Gastroesophageal sphincter (tissue), 4 donors: Measurements from ENCODE around the gene LPO. TPM values are rescaled to one million over a fixed set of nuclear protein-coding genes. Genes with fewer than 3 reads are reported as not detected.

Experiments
- ATAC-seq: fragments of 150-250 bp; one replicate; pipeline ENCODE4 v1.9.1; 2016; ENCODE audit warnings: mild to moderate bottlenecking, moderate library complexity
- H3K27ac ChIP-seq, 4 donors: fragments of 200-600 bp; sonication (generic) in 3 of 4; 1 replicate in 3 of 4; 2 replicates in 1 of 4; pipeline ENCODE4 v1.5.1; 2016 to 2019
- H3K27me3 ChIP-seq: fragments of 200-600 bp; sonication (generic); one replicate; pipeline ENCODE4 v1.5.1; 2019
- H3K36me3 ChIP-seq, 2 donors: fragments of 200-600 bp; sonication (generic); one replicate each; pipeline ENCODE4 v1.5.1; 2019; ENCODE audit warnings: control low read depth in 1 of 2
- H3K4me1 ChIP-seq, 3 donors: fragments of 200-600 bp; sonication (generic); 1 replicate in 2 of 3; 2 replicates in 1 of 3; pipeline ENCODE4 v1.5.1; 2016 to 2019; ENCODE audit warnings: control low read depth in 2 of 3
- H3K4me3 ChIP-seq, 2 donors: fragments of 200-600 bp; sonication (generic); one replicate each; pipeline ENCODE4 v1.5.1; 2019; ENCODE audit warnings: mild to moderate bottlenecking in 1 of 2, moderate library complexity in 1 of 2
- H3K9me3 ChIP-seq, 3 donors: fragments of 200-600 bp; sonication (generic); one replicate each; pipeline ENCODE4 v1.5.1; 2017 to 2019; ENCODE audit warnings: control low read depth in 2 of 3
- CTCF ChIP-seq, 4 experiments: fragments of 200-600 bp in 2 of 4; fragments of 450-650 bp in 2 of 4; sonication (generic) in 1 of 4; IDR thresholded peaks; one replicate each; pipeline ENCODE4 v1.5.1; 2017 to 2019; ENCODE audit warnings: antibody characterized with exemption in 4 of 4, mild to moderate bottlenecking in 2 of 4, moderate library complexity in 2 of 4
- EP300 ChIP-seq: sonication (generic); formaldehyde crosslinking; IDR thresholded peaks from one replicate; pipeline ENCODE4 v1.6.1; 2017; ENCODE audit warnings: antibody characterized with exemption, mild to moderate bottlenecking
- POLR2A ChIP-seq, 2 donors: fragments of 450-650 bp; IDR thresholded peaks; one replicate each; pipeline ENCODE4 v1.6.1; 2017; ENCODE audit warnings: antibody characterized with exemption in 2 of 2, mild to moderate bottlenecking in 2 of 2, moderate library complexity in 1 of 2
- POLR2AphosphoS5 ChIP-seq: sonication (generic); formaldehyde crosslinking; IDR thresholded peaks from one replicate; pipeline ENCODE4 v1.6.1; 2017; ENCODE audit warnings: antibody characterized with exemption
- whole genome bisulfite sequencing, 2 donors: methylation state at CpG; one replicate each; pipeline ENCODE4 v1.1.5; 2018; ENCODE audit warnings: low coverage in 1 of 2; 5-methylcytosine and 5-hydroxymethylcytosine counted together
- total RNA-seq, 4 donors: library from RNA; depleted of rRNA; stranded (reverse); fragments of >200 nt; gene quantifications; one replicate each; pipeline ENCODE4 v1.1.0, GENCODE V29; 2016

The LPO gene
- total RNA-seq, 4 donors from 2014 or later: 0.15 to 0.77 TPM; not detected in 2

- no peak overlapping the region for H3K4me3 ChIP-seq
- 83% methylated on average over 2 of the region's 3 CpGs; no CpG with 5 or more reads in 1 of the 2 donors for WGBS, 2 donors
- ATAC-seq: no peak
Measured at GRCh38 chr17:58227733-58228132, 10.7 kb upstream of the LPO start.

GRCh38 chr17:58228679-58229078 is 9.7 kb upstream of the LPO start:
- Histone ChIP-seq H3K36me3 (no peaks in the 10 kb centered on the region), H3K27ac (no peak overlapping the region), H3K4me3 (no peak overlapping the region), H3K9me3 (no peaks in the 10 kb centered on the region), H3K4me1 (no peaks in the 10 kb centered on the region), H3K27me3 (peaks cover 67% of the 10 kb centered on the region)
- ATAC-seq: no peak
- 23 to 50% methylated on average over 1 to 2 of the region's 3 CpGs for WGBS, 2 donors
- TF ChIP-seq EP300: no peak
- TF ChIP-seq POLR2A (IDR thresholded peaks at IDR 0.05): no peak
- no peak for TF ChIP-seq CTCF (IDR thresholded peaks at IDR 0.05)
- TF ChIP-seq POLR2AphosphoS5: no peak

More at GRCh38 chr17:58227733-58228132, 10.7 kb upstream of the LPO start:
- no peaks in the 10 kb centered on the region for H3K4me1 ChIP-seq
- H3K27ac ChIP-seq: no peak overlapping the region
- no peaks in the 10 kb centered on the region for H3K36me3 ChIP-seq
- H3K9me3 ChIP-seq: no peaks in the 10 kb centered on the region
- peaks cover 60% of the 10 kb centered on the region for H3K27me3 ChIP-seq
- TF ChIP-seq POLR2A (IDR thresholded peaks at IDR 0.05) (no peak), EP300 (no peak), CTCF (IDR thresholded peaks at IDR 0.05) (no peak), POLR2AphosphoS5 (no peak)

- H3K9me3 ChIP-seq: no peaks in the 10 kb centered on the region
- H3K27ac ChIP-seq: no peak overlapping the region
- H3K27me3 ChIP-seq: peaks cover 71% of the 10 kb centered on the region
- no peaks in the 10 kb centered on the region for H3K4me1 ChIP-seq
- no peak for ATAC-seq
- no peak overlapping the region for H3K4me3 ChIP-seq
- H3K36me3 ChIP-seq: no peaks in the 10 kb centered on the region
- TF ChIP-seq CTCF (IDR thresholded peaks at IDR 0.05) (no peak), POLR2AphosphoS5 (no peak), EP300 (no peak), POLR2A (IDR thresholded peaks at IDR 0.05) (no peak)
- WGBS, 2 donors: 18 to 33% methylated on average over 1 of the region's 1 CpG
Measured at GRCh38 chr17:58229384-58229783, 9.0 kb upstream of the LPO start.

- ATAC-seq: no peak
- H3K27ac ChIP-seq: no peak overlapping the region
- H3K36me3 ChIP-seq: no peaks in the 10 kb centered on the region
- TF ChIP-seq EP300 (no peak), CTCF (IDR thresholded peaks at IDR 0.05) (no peak), POLR2AphosphoS5 (no peak), POLR2A (IDR thresholded peaks at IDR 0.05) (no peak)
- WGBS, 2 donors: 78 to 80% methylated on average over 4 of the region's 4 CpGs
- peaks cover 75% of the 10 kb centered on the region for H3K27me3 ChIP-seq
- H3K9me3 ChIP-seq: no peaks in the 10 kb centered on the region
- no peak overlapping the region for H3K4me3 ChIP-seq
- H3K4me1 ChIP-seq: no peaks in the 10 kb centered on the region
Measured at GRCh38 chr17:58229881-58230280, 8.5 kb upstream of the LPO start.

- Histone ChIP-seq H3K27me3 (peaks cover 85% of the 10 kb centered on the region), H3K36me3 (no peaks in the 10 kb centered on the region), H3K27ac (no peak overlapping the region), H3K4me3 (no peak overlapping the region), H3K9me3 (no peaks in the 10 kb centered on the region), H3K4me1 (no peaks in the 10 kb centered on the region)
- ATAC-seq: no peak
- TF ChIP-seq POLR2AphosphoS5 (no peak), CTCF (IDR thresholded peaks at IDR 0.05) (no peak), EP300 (no peak), POLR2A (IDR thresholded peaks at IDR 0.05) (no peak)
- WGBS, 2 donors: 13 to 33% methylated on average over 2 of the region's 2 CpGs
Measured at GRCh38 chr17:58231641-58232040, 6.7 kb upstream of the LPO start.
